ENCODE data around the gene NEGR1. TPM values are rescaled to one million over a fixed set of nuclear protein-coding genes. Genes with fewer than 3 reads are reported as not detected.

The NEGR1 gene
- total RNA-seq, 1 experiment from 2014 or later, result 0.44 TPM

- POLR2A ChIA-PET (ENCODE audit: unreplicated experiment), result interaction anchor here (0.7 kb wide), 1 partner anchor 41 kb away, joined by 3 read pairs; no protein-coding TSS in a partner anchor
- Histone ChIP-seq H3K36me3 (ENCODE audit: low read depth) (no peaks in the 10 kb centered on the region), H3F3A (ENCODE audit: insufficient read depth, low read depth) (no peaks in the 10 kb centered on the region), H3K4me2 (no peak overlapping the region), H3K27ac (no peak overlapping the region), H3K4me1 (replicated peaks; ENCODE audit: insufficient read depth) (no peaks in the 10 kb centered on the region), H3K79me2 (ENCODE audit: low read depth) (no peaks in the 10 kb centered on the region), H2AFZ (no peak overlapping the region), H3K27me3 (ENCODE audit: insufficient read depth, low read depth) (no peaks in the 10 kb centered on the region), H3K4me3 (no peak overlapping the region), H3K9me2 (ENCODE audit: insufficient read depth) (no peaks in the 10 kb centered on the region), H4K20me1 (ENCODE audit: insufficient read depth) (no peaks in the 10 kb centered on the region), H3K9me3 (ENCODE audit: insufficient read depth, low read depth) (no peaks in the 10 kb centered on the region; the same call in 1 of the 2 replicates)
- BruUV-seq (replicated peaks), result no TSS peak
- no peak for DNase-seq
- TF ChIP-seq EZH2 (IDR thresholded peaks at IDR 0.05; ENCODE audit: low read depth), result no peak
- TF ChIP-seq CTCF (conservative IDR thresholded peaks at IDR 0.05), result no peak
- CTCF ChIA-PET, result no interaction called here
- intact Hi-C loops (cut with micrococcal nuclease; ENCODE audit: unreplicated experiment), result no loop called here
These were observed 333.8 kb downstream of the NEGR1 start for GRCh38 chr1:71948561-71948960.

- no peak overlapping the region for H3K4me3 ChIP-seq
- CTCF ChIA-PET, result no interaction called here
- POLR2A ChIA-PET (ENCODE audit: unreplicated experiment), result no interaction called here
- H3K9me3 ChIP-seq (ENCODE audit: insufficient read depth, low read depth), result no peaks in the 10 kb centered on the region; the same call in 1 of the 2 replicates
- H3K4me1 ChIP-seq (replicated peaks; ENCODE audit: insufficient read depth), result no peaks in the 10 kb centered on the region
- H3K9me2 ChIP-seq (ENCODE audit: insufficient read depth), result no peaks in the 10 kb centered on the region
- DNase-seq, result no peak
- H3K27ac ChIP-seq, result no peak overlapping the region
- intact Hi-C loops (cut with micrococcal nuclease; ENCODE audit: unreplicated experiment), result no loop called here
- H3K27me3 ChIP-seq (ENCODE audit: insufficient read depth, low read depth), result no peaks in the 10 kb centered on the region
- H4K20me1 ChIP-seq (ENCODE audit: insufficient read depth), result no peaks in the 10 kb centered on the region
- BruUV-seq (replicated peaks), result no TSS peak
- H2AFZ ChIP-seq, result no peak overlapping the region
- H3K36me3 ChIP-seq (ENCODE audit: low read depth), result no peaks in the 10 kb centered on the region
- no peaks in the 10 kb centered on the region for H3K79me2 ChIP-seq (ENCODE audit: low read depth)
- no peaks in the 10 kb centered on the region for H3F3A ChIP-seq (ENCODE audit: insufficient read depth, low read depth)
- no peak overlapping the region for H3K4me2 ChIP-seq
- TF ChIP-seq EZH2 (IDR thresholded peaks at IDR 0.05; ENCODE audit: low read depth), result no peak
- no peak for TF ChIP-seq CTCF (conservative IDR thresholded peaks at IDR 0.05)
These were observed 338.3 kb downstream of the NEGR1 start for GRCh38 chr1:71944006-71944405.

- H3K4me3 ChIP-seq, result no peak overlapping the region
- H2AFZ ChIP-seq, result no peak overlapping the region
- H3K9me2 ChIP-seq (ENCODE audit: insufficient read depth), result no peaks in the 10 kb centered on the region
- no peaks in the 10 kb centered on the region for H3K79me2 ChIP-seq (ENCODE audit: low read depth)
- H3F3A ChIP-seq (ENCODE audit: insufficient read depth, low read depth), result no peaks in the 10 kb centered on the region
- intact Hi-C loops (cut with micrococcal nuclease; ENCODE audit: unreplicated experiment), result no loop called here
- H4K20me1 ChIP-seq (ENCODE audit: insufficient read depth), result no peaks in the 10 kb centered on the region
- TF ChIP-seq CTCF (conservative IDR thresholded peaks at IDR 0.05) (no peak), EZH2 (IDR thresholded peaks at IDR 0.05; ENCODE audit: low read depth) (no peak)
- H3K27ac ChIP-seq, result no peak overlapping the region
- H3K4me1 ChIP-seq (replicated peaks; ENCODE audit: insufficient read depth), result no peaks in the 10 kb centered on the region
- no peaks in the 10 kb centered on the region for H3K36me3 ChIP-seq (ENCODE audit: low read depth)
- no peak overlapping the region for H3K4me2 ChIP-seq
- H3K27me3 ChIP-seq (ENCODE audit: insufficient read depth, low read depth), result no peaks in the 10 kb centered on the region
- BruUV-seq (replicated peaks), result no TSS peak
- H3K9me3 ChIP-seq (ENCODE audit: insufficient read depth, low read depth), result no peaks in the 10 kb centered on the region
- no peak for DNase-seq
- POLR2A ChIA-PET (ENCODE audit: unreplicated experiment), result no interaction called here
- CTCF ChIA-PET, result no interaction called here
These were observed 342.1 kb downstream of the NEGR1 start for GRCh38 chr1:71940261-71940660.

Data from PC-9 (cell line).